Measurements from ENCODE around the gene WNT4.

GRCh38 chr1:22157359-22157966, 14.6 kb upstream of the WNT4 start:
- TF ChIP-seq, protein P1, sequence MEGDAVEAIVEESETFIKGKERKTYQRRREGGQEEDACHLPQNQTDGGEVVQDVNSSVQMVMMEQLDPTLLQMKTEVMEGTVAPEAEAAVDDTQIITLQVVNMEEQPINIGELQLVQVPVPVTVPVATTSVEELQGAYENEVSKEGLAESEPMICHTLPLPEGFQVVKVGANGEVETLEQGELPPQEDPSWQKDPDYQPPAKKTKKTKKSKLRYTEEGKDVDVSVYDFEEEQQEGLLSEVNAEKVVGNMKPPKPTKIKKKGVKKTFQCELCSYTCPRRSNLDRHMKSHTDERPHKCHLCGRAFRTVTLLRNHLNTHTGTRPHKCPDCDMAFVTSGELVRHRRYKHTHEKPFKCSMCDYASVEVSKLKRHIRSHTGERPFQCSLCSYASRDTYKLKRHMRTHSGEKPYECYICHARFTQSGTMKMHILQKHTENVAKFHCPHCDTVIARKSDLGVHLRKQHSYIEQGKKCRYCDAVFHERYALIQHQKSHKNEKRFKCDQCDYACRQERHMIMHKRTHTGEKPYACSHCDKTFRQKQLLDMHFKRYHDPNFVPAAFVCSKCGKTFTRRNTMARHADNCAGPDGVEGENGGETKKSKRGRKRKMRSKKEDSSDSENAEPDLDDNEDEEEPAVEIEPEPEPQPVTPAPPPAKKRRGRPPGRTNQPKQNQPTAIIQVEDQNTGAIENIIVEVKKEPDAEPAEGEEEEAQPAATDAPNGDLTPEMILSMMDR (IDR thresholded peaks at IDR 0.05), result no peak
- TF ChIP-seq EZH2 (IDR thresholded peaks at IDR 0.05; ENCODE audit: borderline replicate concordance, insufficient read depth, low read depth, low read length, poor library complexity, severe bottlenecking), result no peak
